GM19351 (cell line): Measurements from ENCODE around the gene NCKIPSD.

ENCODE experiments used
- ATAC-seq: cut with Tn5 transposase; IDR thresholded peaks from one replicate; pipeline ENCODE4 v1.9.1; 2021; ENCODE audit warnings: mild to moderate bottlenecking, moderate library complexity; ENCODE audit not compliant: unreplicated experiment

The NCKIPSD gene

GRCh38 chr3:48625600-48625999, 60.1 kb downstream of the NCKIPSD start:
- no peak for ATAC-seq

DNA sequence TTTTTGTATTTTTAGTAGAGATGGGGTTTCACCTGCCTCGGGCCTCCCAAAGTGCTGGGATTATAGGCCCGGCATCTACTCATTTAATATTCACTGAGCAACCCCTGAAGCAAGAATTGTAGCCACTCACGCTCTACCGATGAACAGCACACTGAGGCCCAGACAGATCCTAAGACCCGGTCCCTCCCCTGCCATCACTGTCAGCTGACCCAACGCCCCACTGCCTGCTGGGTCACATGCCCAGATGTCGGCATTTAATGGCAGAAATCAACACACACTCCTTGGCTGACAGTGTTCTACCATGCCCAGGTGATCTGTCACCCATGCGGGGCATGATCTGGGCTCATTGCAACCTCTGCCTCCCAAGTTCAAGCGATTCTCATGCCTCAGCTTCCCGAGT, 60.9 kb downstream of the NCKIPSD start:
- ATAC-seq: no peak

DNA sequence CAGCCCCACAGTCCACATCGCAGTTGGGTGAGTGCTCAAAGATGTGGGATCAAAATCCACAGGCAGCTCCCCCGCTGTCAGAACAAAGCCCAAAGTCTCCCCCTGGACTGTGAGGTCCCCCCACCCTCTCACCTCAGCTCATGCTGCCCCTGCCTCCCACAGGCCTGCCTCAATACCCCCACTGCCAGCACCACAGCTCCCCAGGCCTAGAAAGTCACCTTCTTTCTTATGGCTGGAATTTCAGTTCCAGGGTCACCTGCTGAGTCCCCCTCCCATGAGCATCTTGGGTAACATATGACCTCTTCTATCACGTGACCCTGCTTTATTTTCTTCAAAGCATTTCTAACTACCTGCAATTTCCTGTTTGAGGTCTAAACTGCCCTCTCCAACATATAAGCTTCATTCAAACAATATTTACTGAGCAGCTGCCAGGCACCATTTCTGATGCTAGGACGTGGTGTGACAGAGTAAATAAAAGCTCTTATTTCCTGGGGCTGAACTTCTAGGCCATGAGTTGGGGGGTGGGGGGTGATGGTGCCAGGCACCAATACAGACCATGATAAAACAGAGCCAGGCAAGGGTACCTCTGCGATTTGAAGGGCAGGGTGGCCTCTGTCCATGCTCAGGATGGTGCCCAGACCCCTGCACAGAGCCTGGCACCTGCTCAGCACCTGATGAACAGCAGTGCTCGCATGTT, 61.7 kb downstream of the NCKIPSD start:
- no peak for ATAC-seq
